GM20000 (cell line): ENCODE data around the gene TPPP.
"Not testable (repeated sequence)": the region's sequence is repeated elsewhere in the genome, so short reads cannot be mapped to it uniquely, and the experiment has no call there.

Source experiments
- DNase-seq: peaks from one replicate; pipeline ENCODE4 v3.0.0; 2012; ENCODE audit warnings: low spot score
- CTCF ChIP-seq: IDR thresholded peaks from 2 replicates; pipeline ENCODE4 v1.5.1; 2012; ENCODE audit warnings: mild to moderate bottlenecking, control low read depth; ENCODE audit errors: extremely low read depth, missing control alignments

Gene TPPP

DNA sequence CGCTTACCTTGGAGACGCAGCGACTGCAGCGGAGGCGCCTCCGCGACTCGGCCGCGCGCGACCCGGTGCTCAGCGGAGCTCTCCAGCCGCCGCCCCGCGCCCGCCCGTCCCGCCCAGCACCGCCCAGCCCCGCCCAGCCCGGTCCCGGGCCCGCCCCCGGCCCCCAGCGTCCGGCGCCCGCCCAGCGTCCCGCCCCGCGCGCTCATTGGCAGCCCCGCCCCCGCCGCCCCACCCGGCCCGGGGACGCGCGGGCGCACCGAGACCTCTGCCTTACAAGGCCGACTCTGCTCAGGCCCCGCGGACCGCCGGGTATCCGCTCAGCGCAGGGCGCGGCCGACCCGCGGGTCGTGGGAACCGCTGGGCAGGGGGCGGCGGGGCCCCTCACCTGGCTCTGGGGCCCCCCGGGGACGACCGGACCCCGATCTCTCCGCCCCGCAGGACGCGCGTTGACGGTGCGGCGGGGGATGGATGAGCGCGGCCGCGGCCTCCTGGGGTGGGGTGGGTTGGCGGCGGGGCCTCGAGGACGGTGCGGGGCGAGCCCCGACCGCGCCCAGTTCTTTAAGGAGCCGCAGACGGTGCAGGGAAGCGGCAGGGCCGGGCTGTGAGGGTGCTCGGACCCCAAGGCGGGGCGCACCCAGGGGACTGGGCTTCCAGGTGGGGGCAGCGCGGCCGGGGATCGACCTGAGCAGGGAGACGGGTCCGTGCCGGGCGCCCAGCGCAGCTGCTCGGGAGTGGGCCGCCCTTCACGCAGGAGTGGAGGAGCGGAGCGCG lies at the start of gene TPPP:
Gene TPPP, minus strand, starts transcription at position 82 of the 771 bp plus-strand sequence. CDS start 15,292 bp downstream, outside the sequence.
- peak; percentile 95 for DNase-seq

DNA sequence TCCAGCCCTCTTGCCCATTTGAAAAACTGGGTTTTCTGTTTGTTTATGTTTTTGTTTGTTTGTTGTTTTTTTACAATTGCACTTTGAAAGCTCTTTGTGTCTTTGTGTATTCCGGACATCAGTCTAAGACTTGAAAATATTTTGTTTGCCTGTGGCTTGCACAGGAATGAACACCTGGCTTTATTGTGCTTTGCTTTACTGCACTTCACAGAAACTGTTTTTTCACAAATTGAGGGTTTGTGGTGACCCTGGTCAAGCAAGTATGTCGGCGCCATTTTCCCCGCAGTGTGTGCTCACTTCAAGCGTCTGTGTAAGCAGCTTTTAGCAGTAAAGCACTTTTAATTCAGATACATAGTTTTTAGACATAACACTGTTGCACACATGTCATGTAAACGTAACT lies 49.1 kb upstream of the TPPP start:
- not testable (repeated sequence) for DNase-seq

DNA sequence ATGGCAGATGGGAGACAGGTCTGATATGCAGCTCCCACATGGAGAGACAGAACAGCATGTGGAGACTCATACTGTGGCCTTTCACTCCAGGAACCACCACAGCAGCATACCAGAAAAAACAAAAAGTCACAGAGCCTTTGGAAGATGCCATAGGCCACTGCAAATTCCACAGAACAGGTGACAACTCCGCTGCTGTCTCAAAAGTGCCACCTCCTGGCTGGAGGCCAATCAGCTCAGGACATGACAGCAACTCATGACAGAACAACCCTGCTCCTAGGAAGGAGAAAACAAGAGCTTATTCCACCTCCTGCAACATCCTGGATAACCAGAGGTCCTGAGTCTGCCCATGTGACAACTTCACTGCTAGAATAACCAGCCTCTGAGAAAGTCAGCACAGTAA lies 41.0 kb upstream of the TPPP start:
- not testable (repeated sequence) for DNase-seq

- DNase-seq = not testable (repeated sequence)
Measured at GRCh38 chr5:732754-733454, 39.8 kb upstream of the TPPP start.

- not testable (repeated sequence) for DNase-seq
Measured at GRCh38 chr5:729225-729624, 36.1 kb upstream of the TPPP start.

DNA sequence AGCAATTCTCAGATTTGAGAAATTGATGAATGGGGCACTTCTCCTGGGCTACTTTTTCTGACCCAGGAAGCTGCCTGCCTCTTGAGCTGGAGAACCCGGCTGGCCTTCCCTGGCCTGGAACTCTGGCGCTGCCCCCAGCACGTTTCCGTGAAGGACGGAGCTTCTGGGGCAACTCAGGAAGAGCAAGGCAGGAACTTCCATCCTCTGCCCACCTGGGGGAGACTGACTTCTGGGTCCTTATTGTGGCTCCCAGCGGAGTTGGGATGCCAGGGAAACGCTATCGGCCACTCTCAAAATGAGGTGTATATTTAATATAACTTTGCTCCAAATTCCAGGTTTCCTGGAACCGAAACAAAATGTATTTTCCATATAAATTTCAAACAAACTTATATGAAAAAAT lies 33.9 kb upstream of the TPPP start:
- not testable (repeated sequence) for DNase-seq

DNA sequence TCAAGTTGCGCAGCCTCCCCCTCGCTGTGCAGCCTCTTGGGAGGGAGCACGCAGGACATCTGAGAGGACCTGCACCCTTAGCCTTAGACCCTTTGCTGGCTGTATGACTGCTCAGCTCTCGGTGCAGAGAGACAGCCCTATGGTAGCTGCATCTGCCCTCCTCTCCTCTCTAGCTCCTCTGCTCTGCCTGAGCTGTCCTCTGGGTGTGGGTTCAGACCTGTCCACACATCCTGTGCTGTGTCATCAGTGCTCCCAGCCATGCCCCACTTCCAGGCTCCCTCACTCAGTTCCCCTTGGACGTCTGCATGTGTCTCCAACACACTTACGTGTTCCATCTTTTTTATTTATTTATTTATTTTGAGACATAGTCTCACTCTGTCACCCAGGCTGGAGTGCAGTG lies 30.7 kb upstream of the TPPP start:
- not testable (repeated sequence) for DNase-seq

DNA sequence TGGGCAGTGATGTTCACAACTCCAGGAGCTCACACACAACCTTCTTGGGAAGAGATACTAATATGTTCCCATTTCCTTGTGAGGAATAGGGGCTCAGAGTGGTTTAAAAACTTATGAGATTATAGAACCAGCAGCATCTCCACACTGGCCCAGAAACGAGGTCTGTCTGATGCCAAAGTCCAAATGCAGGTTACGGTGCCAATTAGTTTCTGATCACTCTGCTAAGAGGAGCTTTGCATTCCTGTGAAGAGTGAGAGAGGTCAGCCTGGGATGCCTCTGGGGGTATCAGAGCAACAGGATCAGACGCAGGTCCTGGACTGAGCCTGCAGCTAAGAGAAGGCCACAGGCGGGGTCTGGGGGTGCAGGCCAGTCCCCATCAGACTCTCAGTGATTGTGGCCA lies 30.2 kb upstream of the TPPP start:
- DNase-seq = not testable (repeated sequence)

DNA sequence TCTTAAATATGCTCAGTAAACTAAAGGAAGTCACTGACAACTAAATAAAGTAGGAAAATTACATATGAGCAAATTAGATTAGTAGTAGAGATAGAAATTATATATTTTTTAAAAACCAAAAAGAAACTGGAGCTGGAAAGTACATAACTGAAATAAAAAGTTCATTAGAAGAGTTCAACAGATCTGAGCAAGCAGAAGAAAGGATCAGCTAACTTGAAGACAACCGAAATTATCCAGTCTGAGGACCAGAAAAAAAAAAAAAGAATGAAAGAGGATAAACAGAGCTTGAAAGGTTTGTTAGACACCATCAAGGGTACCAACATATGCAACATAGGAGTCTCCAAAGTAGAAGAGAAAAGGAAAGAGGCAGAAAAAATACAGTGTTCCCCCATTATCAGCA lies 26.2 kb upstream of the TPPP start:
- DNase-seq = not testable (repeated sequence)

DNA sequence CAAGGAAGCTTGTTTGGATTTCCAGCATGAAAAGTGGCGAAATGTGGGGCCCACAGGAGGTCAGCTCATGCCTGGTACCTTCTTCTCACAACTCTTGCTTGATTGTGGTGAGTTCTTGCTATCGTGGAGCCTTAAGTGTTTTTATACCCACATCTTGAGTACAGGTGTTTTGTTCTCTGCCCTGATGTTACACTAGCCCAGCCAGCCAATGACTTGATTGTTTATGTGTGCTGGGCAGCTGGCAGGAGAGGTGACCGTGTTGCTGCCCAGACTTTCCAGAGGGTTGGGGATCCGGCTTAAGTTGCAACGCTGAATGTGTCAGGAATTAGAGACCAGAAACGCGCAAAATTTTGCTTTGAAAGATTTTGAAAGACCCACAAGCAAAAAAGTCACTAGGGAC lies 24.0 kb upstream of the TPPP start:
- TF ChIP-seq CTCF = no peak
- DNase-seq = no peak

- DNase-seq = not testable (repeated sequence)
Measured at GRCh38 chr5:716740-717139, 23.6 kb upstream of the TPPP start.

GRCh38 chr5:715636-716035 lies 22.5 kb upstream of the TPPP start:
- DNase-seq = not testable (repeated sequence)

- not testable (repeated sequence) for DNase-seq
Measured at GRCh38 chr5:714215-715118, 21.3 kb upstream of the TPPP start.

DNA sequence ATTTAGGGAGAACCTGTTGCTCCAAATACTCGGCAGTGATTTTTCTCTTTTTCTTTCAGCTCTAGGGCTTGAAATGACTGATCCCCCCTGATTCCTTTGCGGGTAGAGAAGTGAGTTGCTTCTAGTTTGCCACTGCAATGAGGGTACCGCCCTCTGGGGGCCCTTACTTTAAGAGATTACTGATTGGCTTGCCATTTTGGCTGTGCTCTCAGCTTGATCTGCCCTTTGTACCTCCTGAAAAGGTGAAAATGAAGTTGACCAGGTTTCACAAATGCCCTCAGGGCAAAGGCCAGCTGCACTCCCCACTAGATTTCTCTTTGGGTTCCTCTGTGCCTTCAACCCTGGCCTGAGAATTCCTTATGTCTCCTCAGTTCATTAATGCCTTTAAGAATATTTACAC lies 20.5 kb upstream of the TPPP start:
- not testable (repeated sequence) for DNase-seq

DNA sequence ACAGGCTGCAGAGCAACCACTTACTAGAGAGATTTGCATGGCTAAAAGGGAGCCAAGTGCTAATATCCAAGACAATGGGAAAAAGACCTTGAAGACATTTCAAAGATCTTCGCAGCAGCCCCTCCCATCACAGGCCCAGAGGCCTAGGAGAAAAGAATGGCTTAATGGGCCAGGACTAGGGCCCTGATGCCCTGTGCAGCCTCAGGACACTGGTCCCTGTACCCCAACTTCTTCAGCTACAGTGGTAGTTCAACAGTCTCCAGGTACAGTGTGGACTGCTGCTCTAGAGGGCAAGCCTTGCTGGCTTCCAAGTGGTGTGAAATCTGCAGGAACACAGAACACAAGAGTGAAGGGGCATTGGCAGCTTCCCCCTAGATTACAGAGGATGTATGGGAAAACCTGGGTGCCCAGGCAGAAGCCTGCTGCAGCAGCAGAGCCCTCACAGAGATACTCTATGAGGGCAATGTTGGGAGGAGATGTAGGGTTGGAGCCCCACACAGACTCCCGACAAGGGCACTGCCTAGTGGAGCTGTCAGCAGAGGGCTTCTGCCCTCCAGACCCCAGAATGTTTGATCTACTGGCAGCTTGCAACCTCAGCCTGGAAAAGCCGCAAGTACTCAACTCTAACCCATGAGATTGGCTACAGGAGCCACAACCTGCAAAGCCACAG lies 15.8 kb upstream of the TPPP start:
- not testable (repeated sequence) for DNase-seq

DNA sequence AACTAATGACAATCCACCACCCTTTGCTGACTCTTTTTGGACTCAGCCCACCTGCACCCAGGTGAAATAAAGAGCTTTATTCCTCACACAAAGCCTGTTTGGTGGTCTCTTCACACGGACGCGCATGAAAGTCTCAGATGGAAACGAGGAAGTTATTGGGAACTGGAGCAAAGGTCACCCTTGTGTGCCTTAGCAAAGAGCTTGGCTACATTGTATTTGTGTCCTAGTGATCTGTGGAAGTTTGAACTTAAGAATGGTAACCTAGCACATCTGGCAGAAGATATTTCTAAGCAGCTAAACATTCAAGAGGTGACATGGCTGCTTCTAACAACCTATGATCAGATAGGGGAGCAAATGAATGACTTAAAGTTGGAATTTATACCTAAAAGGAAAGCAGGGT lies 15.2 kb upstream of the TPPP start:
- DNase-seq = not testable (repeated sequence)

DNA sequence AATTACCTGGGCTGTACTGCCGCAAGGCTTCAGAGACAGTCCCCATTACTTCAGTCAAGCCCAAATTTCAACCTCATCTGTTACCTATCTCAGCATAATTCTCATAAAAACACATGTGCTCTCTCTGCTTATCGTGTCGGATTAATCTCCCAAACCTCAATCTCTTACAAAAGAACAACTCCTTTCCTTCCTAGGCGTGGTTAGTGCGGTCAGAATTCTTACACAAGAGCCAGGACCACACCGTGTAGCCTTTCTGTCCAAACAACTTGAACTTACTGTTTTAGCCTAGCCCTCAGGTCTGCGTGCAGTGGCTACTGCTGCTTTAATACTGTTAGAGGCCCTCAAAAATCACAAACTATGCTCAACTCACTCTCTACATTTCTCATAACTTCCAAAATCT lies 13.0 kb upstream of the TPPP start:
- DNase-seq = not testable (repeated sequence)

DNA sequence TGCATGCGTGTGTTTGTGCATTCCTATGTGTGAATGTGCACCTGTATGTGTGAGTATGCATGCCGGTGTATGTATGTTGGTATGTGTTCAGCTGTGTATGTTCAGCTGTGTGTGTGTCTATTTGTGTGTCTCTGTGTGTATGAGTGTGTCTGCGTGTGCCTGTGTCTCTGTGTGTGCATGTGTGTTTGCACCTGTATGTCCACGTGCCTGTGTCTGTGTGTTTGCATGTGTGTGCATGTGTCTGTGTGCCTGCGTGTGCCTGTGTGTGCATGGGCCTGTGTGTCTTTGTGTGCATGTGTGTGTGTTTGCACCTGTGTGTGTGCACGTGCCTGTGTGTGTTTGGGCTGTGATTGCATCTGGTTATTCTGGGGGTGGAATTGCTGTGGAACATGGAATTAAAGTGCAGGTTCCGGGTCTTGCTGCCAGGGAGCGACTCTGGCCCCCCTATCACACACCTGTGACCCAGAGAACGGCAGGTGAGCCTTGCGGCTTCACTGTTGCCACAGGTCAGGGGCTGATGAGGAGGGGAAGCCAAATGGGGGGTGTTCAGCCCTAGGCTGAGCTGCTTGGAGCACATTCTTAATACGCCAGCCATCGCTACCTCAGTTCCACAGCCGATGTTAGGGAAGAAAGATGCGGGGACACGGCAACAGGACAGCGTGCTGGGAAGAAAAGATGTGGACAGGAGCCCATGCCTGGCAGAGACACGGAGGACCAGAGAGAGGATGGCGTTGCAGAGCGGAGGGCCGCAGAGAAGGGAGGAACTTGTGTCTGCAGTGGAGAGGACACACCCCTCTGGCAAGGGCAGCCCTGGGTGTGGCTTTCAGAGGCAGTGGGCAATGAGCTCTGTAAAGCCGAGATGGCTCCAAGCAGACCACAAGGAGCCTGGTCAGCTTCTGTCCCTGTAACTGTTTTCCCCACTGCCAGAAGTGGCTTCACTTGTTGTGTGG lies 3.9 kb upstream of the TPPP start:
- not testable (repeated sequence) for DNase-seq

- DNase-seq = not testable (repeated sequence)
Measured at GRCh38 chr5:696191-696590, 3.0 kb upstream of the TPPP start.
